ENCODE measurements around the gene HEMGN. TPM values are rescaled to one million over a fixed set of nuclear protein-coding genes. Genes with fewer than 3 reads are reported as not detected.
"Not testable (repeated sequence)": the region's sequence is repeated elsewhere in the genome, so short reads cannot be mapped to it uniquely, and the experiment has no call there.

Gene HEMGN
- total and polyA plus RNA-seq, 2 experiments from 2014 or later, result not detected

DNA sequence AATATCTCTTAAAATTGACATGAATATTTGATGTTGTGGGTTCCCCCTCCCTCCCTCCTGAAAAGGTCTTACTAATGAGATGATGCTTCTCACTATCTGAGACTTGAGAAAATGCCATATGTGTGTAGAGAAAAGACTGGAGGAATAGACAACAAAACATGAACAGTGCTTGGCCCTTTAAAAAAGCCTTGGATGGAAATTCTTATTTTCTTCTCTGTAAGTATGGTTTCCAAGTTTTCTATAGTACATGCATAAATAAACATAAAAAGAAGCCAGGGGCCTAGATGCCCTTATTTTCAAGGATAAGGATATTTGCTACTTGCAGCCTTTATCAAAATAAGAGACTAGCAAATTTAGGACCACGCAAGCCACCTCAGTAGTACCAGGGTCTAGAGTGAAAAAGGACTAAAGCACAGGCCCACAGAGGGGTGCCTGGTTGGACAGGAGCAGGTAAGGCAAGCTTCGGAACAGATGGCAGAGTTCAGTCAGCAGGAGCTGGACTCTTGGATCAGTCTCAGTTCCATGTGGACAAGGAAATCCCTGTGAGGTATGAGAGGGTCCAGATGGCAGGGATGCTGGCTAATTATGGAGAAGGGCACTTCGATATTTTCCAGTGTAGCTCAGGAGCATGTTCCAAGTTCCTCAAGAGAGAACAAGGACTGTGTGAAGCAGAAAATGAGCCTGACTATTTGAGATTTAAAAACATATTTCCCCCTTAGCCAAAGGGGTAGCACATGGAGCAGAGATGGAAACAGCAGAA is 40.6 kb upstream of the HEMGN start:
- Histone ChIP-seq H3K4me1 (ENCODE audit: insufficient read depth) (no peaks in the 10 kb centered on the region), H3K27me3 (ENCODE audit: insufficient read depth) (peaks cover 93% of the 10 kb centered on the region), H3K27ac (ENCODE audit: low read depth) (no peak overlapping the region), H4K20me1 (replicated peaks; ENCODE audit: insufficient read depth) (peaks cover 6% of the 10 kb centered on the region; the same call in 1 of the 2 replicates), H3K79me2 (replicated peaks; ENCODE audit: insufficient read depth) (no peaks in the 10 kb centered on the region), H3F3A (replicated peaks; ENCODE audit: low read depth) (no peaks in the 10 kb centered on the region), H3K9me2 (ENCODE audit: insufficient read depth) (no peaks in the 10 kb centered on the region), H3K4me2 (no peak overlapping the region), H3K4me3 (no peak overlapping the region), H3K36me3 (ENCODE audit: insufficient read depth) (no peaks in the 10 kb centered on the region), H2AFZ (no peak overlapping the region)
- Mint-ChIP-seq H3K9me3 (peaks cover 9% of the 10 kb centered on the region; the same call in 2 of the 3 replicates), H3K4me1 (peaks cover 5% of the 10 kb centered on the region; the same call in 2 of the 3 replicates), H3K27me3 (ENCODE audit: insufficient read depth, low read depth, poor library complexity) (peaks cover 79% of the 10 kb centered on the region), H3K36me3 (ENCODE audit: low read depth) (no peaks in the 10 kb centered on the region), H3K4me3 (no peak overlapping the region), H3K27ac (no peak overlapping the region)
- TF ChIP-seq CREB1 (CRISPR knock-in tag; IDR thresholded peaks at IDR 0.05; ENCODE audit: low read depth), result no peak
- TF ChIP-seq ZNF114 (CRISPR knock-in tag; IDR thresholded peaks at IDR 0.05), result no peak
- TF ChIP-seq, protein P1, sequence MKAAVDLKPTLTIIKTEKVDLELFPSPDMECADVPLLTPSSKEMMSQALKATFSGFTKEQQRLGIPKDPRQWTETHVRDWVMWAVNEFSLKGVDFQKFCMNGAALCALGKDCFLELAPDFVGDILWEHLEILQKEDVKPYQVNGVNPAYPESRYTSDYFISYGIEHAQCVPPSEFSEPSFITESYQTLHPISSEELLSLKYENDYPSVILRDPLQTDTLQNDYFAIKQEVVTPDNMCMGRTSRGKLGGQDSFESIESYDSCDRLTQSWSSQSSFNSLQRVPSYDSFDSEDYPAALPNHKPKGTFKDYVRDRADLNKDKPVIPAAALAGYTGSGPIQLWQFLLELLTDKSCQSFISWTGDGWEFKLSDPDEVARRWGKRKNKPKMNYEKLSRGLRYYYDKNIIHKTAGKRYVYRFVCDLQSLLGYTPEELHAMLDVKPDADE (IDR thresholded peaks at IDR 0.05), result no peak
- TF ChIP-seq, protein P2, sequence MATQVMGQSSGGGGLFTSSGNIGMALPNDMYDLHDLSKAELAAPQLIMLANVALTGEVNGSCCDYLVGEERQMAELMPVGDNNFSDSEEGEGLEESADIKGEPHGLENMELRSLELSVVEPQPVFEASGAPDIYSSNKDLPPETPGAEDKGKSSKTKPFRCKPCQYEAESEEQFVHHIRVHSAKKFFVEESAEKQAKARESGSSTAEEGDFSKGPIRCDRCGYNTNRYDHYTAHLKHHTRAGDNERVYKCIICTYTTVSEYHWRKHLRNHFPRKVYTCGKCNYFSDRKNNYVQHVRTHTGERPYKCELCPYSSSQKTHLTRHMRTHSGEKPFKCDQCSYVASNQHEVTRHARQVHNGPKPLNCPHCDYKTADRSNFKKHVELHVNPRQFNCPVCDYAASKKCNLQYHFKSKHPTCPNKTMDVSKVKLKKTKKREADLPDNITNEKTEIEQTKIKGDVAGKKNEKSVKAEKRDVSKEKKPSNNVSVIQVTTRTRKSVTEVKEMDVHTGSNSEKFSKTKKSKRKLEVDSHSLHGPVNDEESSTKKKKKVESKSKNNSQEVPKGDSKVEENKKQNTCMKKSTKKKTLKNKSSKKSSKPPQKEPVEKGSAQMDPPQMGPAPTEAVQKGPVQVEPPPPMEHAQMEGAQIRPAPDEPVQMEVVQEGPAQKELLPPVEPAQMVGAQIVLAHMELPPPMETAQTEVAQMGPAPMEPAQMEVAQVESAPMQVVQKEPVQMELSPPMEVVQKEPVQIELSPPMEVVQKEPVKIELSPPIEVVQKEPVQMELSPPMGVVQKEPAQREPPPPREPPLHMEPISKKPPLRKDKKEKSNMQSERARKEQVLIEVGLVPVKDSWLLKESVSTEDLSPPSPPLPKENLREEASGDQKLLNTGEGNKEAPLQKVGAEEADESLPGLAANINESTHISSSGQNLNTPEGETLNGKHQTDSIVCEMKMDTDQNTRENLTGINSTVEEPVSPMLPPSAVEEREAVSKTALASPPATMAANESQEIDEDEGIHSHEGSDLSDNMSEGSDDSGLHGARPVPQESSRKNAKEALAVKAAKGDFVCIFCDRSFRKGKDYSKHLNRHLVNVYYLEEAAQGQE (IDR thresholded peaks at IDR 0.05; ENCODE audit: unreplicated experiment), result no peak
- TF ChIP-seq, protein P3, sequence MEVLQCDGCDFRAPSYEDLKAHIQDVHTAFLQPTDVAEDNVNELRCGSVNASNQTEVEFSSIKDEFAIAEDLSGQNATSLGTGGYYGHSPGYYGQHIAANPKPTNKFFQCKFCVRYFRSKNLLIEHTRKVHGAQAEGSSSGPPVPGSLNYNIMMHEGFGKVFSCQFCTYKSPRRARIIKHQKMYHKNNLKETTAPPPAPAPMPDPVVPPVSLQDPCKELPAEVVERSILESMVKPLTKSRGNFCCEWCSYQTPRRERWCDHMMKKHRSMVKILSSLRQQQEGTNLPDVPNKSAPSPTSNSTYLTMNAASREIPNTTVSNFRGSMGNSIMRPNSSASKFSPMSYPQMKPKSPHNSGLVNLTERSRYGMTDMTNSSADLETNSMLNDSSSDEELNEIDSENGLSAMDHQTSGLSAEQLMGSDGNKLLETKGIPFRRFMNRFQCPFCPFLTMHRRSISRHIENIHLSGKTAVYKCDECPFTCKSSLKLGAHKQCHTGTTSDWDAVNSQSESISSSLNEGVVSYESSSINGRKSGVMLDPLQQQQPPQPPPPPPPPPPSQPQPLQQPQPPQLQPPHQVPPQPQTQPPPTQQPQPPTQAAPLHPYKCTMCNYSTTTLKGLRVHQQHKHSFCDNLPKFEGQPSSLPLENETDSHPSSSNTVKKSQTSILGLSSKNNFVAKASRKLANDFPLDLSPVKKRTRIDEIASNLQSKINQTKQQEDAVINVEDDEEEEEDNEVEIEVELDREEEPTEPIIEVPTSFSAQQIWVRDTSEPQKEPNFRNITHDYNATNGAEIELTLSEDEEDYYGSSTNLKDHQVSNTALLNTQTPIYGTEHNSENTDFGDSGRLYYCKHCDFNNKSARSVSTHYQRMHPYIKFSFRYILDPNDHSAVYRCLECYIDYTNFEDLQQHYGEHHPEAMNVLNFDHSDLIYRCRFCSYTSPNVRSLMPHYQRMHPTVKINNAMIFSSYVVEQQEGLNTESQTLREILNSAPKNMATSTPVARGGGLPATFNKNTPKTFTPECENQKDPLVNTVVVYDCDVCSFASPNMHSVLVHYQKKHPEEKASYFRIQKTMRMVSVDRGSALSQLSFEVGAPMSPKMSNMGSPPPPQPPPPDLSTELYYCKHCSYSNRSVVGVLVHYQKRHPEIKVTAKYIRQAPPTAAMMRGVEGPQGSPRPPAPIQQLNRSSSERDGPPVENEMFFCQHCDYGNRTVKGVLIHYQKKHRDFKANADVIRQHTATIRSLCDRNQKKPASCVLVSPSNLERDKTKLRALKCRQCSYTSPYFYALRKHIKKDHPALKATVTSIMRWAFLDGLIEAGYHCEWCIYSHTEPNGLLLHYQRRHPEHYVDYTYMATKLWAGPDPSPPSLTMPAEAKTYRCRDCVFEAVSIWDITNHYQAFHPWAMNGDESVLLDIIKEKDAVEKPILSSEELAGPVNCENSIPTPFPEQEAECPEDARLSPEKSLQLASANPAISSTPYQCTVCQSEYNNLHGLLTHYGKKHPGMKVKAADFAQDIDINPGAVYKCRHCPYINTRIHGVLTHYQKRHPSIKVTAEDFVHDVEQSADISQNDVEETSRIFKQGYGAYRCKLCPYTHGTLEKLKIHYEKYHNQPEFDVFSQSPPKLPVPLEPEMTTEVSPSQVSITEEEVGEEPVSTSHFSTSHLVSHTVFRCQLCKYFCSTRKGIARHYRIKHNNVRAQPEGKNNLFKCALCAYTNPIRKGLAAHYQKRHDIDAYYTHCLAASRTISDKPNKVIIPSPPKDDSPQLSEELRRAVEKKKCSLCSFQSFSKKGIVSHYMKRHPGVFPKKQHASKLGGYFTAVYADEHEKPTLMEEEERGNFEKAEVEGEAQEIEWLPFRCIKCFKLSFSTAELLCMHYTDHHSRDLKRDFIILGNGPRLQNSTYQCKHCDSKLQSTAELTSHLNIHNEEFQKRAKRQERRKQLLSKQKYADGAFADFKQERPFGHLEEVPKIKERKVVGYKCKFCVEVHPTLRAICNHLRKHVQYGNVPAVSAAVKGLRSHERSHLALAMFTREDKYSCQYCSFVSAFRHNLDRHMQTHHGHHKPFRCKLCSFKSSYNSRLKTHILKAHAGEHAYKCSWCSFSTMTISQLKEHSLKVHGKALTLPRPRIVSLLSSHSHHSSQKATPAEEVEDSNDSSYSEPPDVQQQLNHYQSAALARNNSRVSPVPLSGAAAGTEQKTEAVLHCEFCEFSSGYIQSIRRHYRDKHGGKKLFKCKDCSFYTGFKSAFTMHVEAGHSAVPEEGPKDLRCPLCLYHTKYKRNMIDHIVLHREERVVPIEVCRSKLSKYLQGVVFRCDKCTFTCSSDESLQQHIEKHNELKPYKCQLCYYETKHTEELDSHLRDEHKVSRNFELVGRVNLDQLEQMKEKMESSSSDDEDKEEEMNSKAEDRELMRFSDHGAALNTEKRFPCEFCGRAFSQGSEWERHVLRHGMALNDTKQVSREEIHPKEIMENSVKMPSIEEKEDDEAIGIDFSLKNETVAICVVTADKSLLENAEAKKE (CRISPR knock-in tag; IDR thresholded peaks at IDR 0.05), result no peak
- no peak for DNase-seq (ENCODE audit: low spot score)
- ATAC-seq, result no peak

DNA sequence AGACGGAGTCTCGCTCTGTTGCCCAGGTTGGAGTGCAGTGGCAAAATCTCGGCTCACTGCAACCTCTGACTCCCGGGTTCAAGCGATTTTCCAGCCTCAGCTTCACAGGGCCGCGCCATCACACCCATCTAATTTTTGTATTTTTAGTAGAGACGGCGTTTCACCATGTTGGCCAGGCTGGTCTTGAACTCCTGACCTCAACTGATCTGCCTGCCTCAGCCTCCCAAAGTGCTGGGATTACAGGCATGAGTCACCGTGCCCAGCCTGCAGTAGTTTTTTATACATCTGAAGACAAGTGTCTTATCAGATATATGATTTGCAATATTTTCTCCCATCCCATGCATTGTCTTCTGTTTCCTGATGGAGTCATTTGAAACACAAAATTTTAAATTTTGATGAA is 38.7 kb upstream of the HEMGN start:
- H3K4me3 ChIP-seq; H3K79me2 ChIP-seq (replicated peaks; ENCODE audit: insufficient read depth); H3K9me3 Mint-ChIP-seq; H3K4me3 Mint-ChIP-seq; ATAC-seq; H3K36me3 Mint-ChIP-seq (ENCODE audit: low read depth); H3F3A ChIP-seq (replicated peaks; ENCODE audit: low read depth); H3K27ac Mint-ChIP-seq; DNase-seq (ENCODE audit: low spot score); H3K27ac ChIP-seq (ENCODE audit: low read depth); H3K9me2 ChIP-seq (ENCODE audit: insufficient read depth); H3K4me1 ChIP-seq (ENCODE audit: insufficient read depth); H2AFZ ChIP-seq; H4K20me1 ChIP-seq (replicated peaks; ENCODE audit: insufficient read depth); H3K4me2 ChIP-seq; H3K4me1 Mint-ChIP-seq; H3K36me3 ChIP-seq (ENCODE audit: insufficient read depth): not testable (repeated sequence)
- H3K27me3 ChIP-seq (ENCODE audit: insufficient read depth), result peaks cover 99% of the 10 kb centered on the region
- peaks cover 86% of the 10 kb centered on the region for H3K27me3 Mint-ChIP-seq (ENCODE audit: insufficient read depth, low read depth, poor library complexity)
